Neural progenitor cell (in vitro differentiated cells): Measurements from ENCODE around the gene GALNT13.

ENCODE experiments used
- EZH2 ChIP-seq: fragments of 200-600 bp; sonication (generic); IDR thresholded peaks from 2 replicates; pipeline ENCODE4 v1.6.1; 2017; ENCODE audit warnings: antibody characterized with exemption, mild to moderate bottlenecking, moderate library complexity
- TF ChIP-seq, protein P1 (sequence below): fragments of 200-600 bp; sonication (generic); IDR thresholded peaks from 2 replicates; pipeline ENCODE4 v1.5.1; 2017; ENCODE audit warnings: antibody characterized with exemption, mild to moderate bottlenecking

GRCh38 chr2:154437104-154437503 is 565.4 kb downstream of the GALNT13 start:
- TF ChIP-seq, protein P1, sequence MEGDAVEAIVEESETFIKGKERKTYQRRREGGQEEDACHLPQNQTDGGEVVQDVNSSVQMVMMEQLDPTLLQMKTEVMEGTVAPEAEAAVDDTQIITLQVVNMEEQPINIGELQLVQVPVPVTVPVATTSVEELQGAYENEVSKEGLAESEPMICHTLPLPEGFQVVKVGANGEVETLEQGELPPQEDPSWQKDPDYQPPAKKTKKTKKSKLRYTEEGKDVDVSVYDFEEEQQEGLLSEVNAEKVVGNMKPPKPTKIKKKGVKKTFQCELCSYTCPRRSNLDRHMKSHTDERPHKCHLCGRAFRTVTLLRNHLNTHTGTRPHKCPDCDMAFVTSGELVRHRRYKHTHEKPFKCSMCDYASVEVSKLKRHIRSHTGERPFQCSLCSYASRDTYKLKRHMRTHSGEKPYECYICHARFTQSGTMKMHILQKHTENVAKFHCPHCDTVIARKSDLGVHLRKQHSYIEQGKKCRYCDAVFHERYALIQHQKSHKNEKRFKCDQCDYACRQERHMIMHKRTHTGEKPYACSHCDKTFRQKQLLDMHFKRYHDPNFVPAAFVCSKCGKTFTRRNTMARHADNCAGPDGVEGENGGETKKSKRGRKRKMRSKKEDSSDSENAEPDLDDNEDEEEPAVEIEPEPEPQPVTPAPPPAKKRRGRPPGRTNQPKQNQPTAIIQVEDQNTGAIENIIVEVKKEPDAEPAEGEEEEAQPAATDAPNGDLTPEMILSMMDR = no peak
- TF ChIP-seq EZH2 = no peak
